ENCODE measurements around the gene STRN4.

GRCh38 chr19:46785980-46786235 is 39.7 kb upstream of the STRN4 start:
- TF ChIP-seq POLR2A (IDR thresholded peaks at IDR 0.05) (no peak), CTCF (IDR thresholded peaks at IDR 0.05) (no peak)

All from esophagus squamous epithelium (tissue), 4 donors.